HCT116 (cell line): ENCODE data around the gene MYL12B. TPM values are rescaled to one million over a fixed set of nuclear protein-coding genes. Genes with fewer than 3 reads are reported as not detected.

Experiments
- ATAC-seq: fragments of 200-7000 bp; cut with Tn5 transposase; 2 replicates; pipeline ENCODE4 v1.9.1; 2020; ENCODE audit warnings: mild to moderate bottlenecking, moderate library complexity
- BruUV-seq: library from RNA; stranded (reverse); fragments of 400-500 nt; replicated peaks from 2 replicates; lab custom pipeline; 2021; lab: Mats Ljungman, UMichigan
- CTCF ChIA-PET: fragments of 300-600 bp; sonication (Branson Sonifier 250); formaldehyde crosslinking; loops from one replicate; lab custom pipeline; 2021; ENCODE audit warnings: antibody characterized with exemption; lab: Charles Lee
- POLR2A ChIA-PET: fragments of 300-600, 350-600 bp; sonication (Branson Sonifier 250); formaldehyde crosslinking; loops from one replicate; lab custom pipeline; 2021; ENCODE audit warnings: antibody characterized with exemption; lab: Charles Lee
- RAD21 ChIA-PET, 2 experiments: fragments of 300-600 bp; sonication (Branson Sonifier 250); formaldehyde crosslinking; loops; one replicate each; lab custom pipeline; 2023; ENCODE audit warnings: low total read pairs in 2 of 2; ENCODE audit not compliant: uncharacterized antibody in 2 of 2, unreplicated experiment in 2 of 2, low non-redundant PET in 1 of 2; lab: Charles Lee
- DNase-seq: peaks from one replicate; pipeline ENCODE4 v3.0.0-alpha.2; 2010; ENCODE audit warnings: low read depth, low spot score
- H2AFZ ChIP-seq: fragments of 200-600 bp; shearing (Covaris generic), sonication (generic); 2 replicates; pipeline ENCODE4 v1.6.1; 2017; ENCODE audit warnings: low read depth, mixed run types, mixed read lengths, antibody characterized with exemption, low read length; ENCODE audit not compliant: poor library complexity, severe bottlenecking
- H3K27ac ChIP-seq: 2 replicates; pipeline ENCODE4 v1.5.1; 2012; ENCODE audit warnings: low read depth, low read length
- H3K27me3 ChIP-seq: fragments of 200-600 bp; sonication (generic); 2 replicates; pipeline ENCODE4 v1.6.1; 2016; ENCODE audit warnings: mixed run types, low read length, mixed read lengths; ENCODE audit not compliant: insufficient read depth
- H3K36me3 ChIP-seq, 2 experiments: fragments of 200-500 bp in 1 of 2; fragments of 200-600 bp in 1 of 2; sonication (Bioruptor generic) in 1 of 2; sonication (generic) in 1 of 2; 2 replicates each; pipeline versions ENCODE4 v1.5.1 to v1.6.1; 2014 to 2016; ENCODE audit warnings: low read length in 2 of 2, inconsistent platforms in 1 of 2, mixed read lengths in 1 of 2, mixed run types in 1 of 2; ENCODE audit not compliant: insufficient read depth in 2 of 2, control insufficient read depth in 1 of 2
- H3K4me1 ChIP-seq, 2 experiments: fragments of 200-600 bp in 1 of 2; sonication (generic) in 1 of 2; 2 replicates each; pipeline versions ENCODE4 v1.5.1 to v1.6.1; 2012 to 2017; ENCODE audit warnings: low read length in 2 of 2, inconsistent platforms in 1 of 2, mild to moderate bottlenecking in 1 of 2, mixed read lengths in 1 of 2, mixed run types in 1 of 2, moderate library complexity in 1 of 2; ENCODE audit not compliant: insufficient read depth in 2 of 2, control insufficient read depth in 1 of 2
- H3K4me2 ChIP-seq: fragments of 200-600 bp; sonication (generic); 2 replicates; pipeline ENCODE4 v1.6.1; 2017; ENCODE audit warnings: mixed run types, low read length, mixed read lengths
- H3K4me3 ChIP-seq, 2 experiments: fragments of 200-600 bp in 1 of 2; sonication (generic) in 1 of 2; replicated peaks in 1 of 2; 2 replicates each; pipeline ENCODE4 v1.5.1; 2011 to 2016; ENCODE audit warnings: low read length in 2 of 2, control low read depth in 1 of 2, low read depth in 1 of 2, mild to moderate bottlenecking in 1 of 2, mixed read lengths in 1 of 2, mixed run types in 1 of 2
- H3K79me2 ChIP-seq: fragments of 200-600 bp; sonication (generic); 2 replicates; pipeline ENCODE4 v1.6.1; 2017; ENCODE audit warnings: mild to moderate bottlenecking, mixed run types, low read length, moderate library complexity, mixed read lengths; ENCODE audit not compliant: insufficient read depth
- H3K9ac ChIP-seq: fragments of 200-600 bp; sonication (generic); 2 replicates; pipeline ENCODE4 v1.6.1; 2016; ENCODE audit warnings: low read length, mixed read lengths
- H3K9me2 ChIP-seq: fragments of 200-600 bp; sonication (generic), shearing (Covaris generic); 2 replicates; pipeline ENCODE4 v1.6.1; 2017; ENCODE audit warnings: mixed run types, mild to moderate bottlenecking, moderate library complexity; ENCODE audit not compliant: insufficient read depth
- H3K9me3 ChIP-seq, 2 experiments: fragments of 200-500 bp in 1 of 2; fragments of 200-600 bp in 1 of 2; sonication (Bioruptor generic) in 1 of 2; sonication (generic) in 1 of 2; 2 replicates each; pipeline ENCODE4 v1.6.1; 2014 to 2017; ENCODE audit warnings: low read length in 2 of 2, mixed read lengths in 2 of 2, inconsistent platforms in 1 of 2, low read depth in 1 of 2, mild to moderate bottlenecking in 1 of 2, mixed run types in 1 of 2, moderate library complexity in 1 of 2; ENCODE audit not compliant: control insufficient read depth in 1 of 2, insufficient read depth in 1 of 2
- H4K20me1 ChIP-seq: fragments of 200-600 bp; sonication (generic), shearing (Covaris generic); 2 replicates; pipeline ENCODE4 v1.6.1; 2017; ENCODE audit warnings: mixed run types, mild to moderate bottlenecking, moderate library complexity; ENCODE audit not compliant: insufficient read depth
- ATF3 ChIP-seq: IDR thresholded peaks from 2 replicates; pipeline ENCODE4 v1.6.1; 2012
- CBX3 ChIP-seq: IDR thresholded peaks from 2 replicates; pipeline ENCODE4 v1.6.1; 2012; ENCODE audit warnings: low read depth
- CEBPB ChIP-seq: IDR thresholded peaks from 2 replicates; pipeline ENCODE4 v1.6.1; 2012; ENCODE audit warnings: low read depth
- CTCF ChIP-seq, 3 experiments: fragments of 200-600 bp in 1 of 3; sonication (generic) in 1 of 3; IDR thresholded peaks in 2 of 3; conservative IDR thresholded peaks in 1 of 3; 2 replicates each; pipeline ENCODE4 v1.5.1; 2012 to 2017; ENCODE audit warnings: low read depth in 2 of 3, low read length in 2 of 3, antibody characterized with exemption in 1 of 3, borderline replicate concordance in 1 of 3, control low read depth in 1 of 3, mild to moderate bottlenecking in 1 of 3, mixed read lengths in 1 of 3, mixed run types in 1 of 3, moderate library complexity in 1 of 3; ENCODE audit not compliant: insufficient read depth in 1 of 3
- EGR1 ChIP-seq: IDR thresholded peaks from 2 replicates; pipeline ENCODE4 v1.6.1; 2012; ENCODE audit warnings: low read depth
- ELF1 ChIP-seq: IDR thresholded peaks from 2 replicates; pipeline ENCODE4 v1.6.1; 2012; ENCODE audit warnings: low read depth, borderline replicate concordance
- EZH2 ChIP-seq: fragments of 200-600 bp; sonication (generic); IDR thresholded peaks from 2 replicates; pipeline ENCODE4 v1.6.1; 2017; ENCODE audit warnings: antibody characterized with exemption, mixed run types
- EZH2phosphoT487 ChIP-seq: fragments of 200-600 bp; IDR thresholded peaks from 2 replicates; pipeline ENCODE4 v1.6.1; 2018; ENCODE audit warnings: antibody characterized with exemption, borderline replicate concordance
- FOSL1 ChIP-seq: IDR thresholded peaks from 2 replicates; pipeline ENCODE4 v1.6.1; 2012; ENCODE audit warnings: low read depth
- JUND ChIP-seq: IDR thresholded peaks from 2 replicates; pipeline ENCODE4 v1.6.1; 2012
- MAX ChIP-seq: IDR thresholded peaks from 2 replicates; pipeline ENCODE4 v1.6.1; 2012
- POLR2A ChIP-seq: IDR thresholded peaks from 2 replicates; pipeline ENCODE4 v1.7.0; 2011; ENCODE audit warnings: borderline replicate concordance; ENCODE audit not compliant: insufficient read depth, insufficient read length; ENCODE audit errors: extremely low read depth
- POLR2AphosphoS5 ChIP-seq: IDR thresholded peaks from 2 replicates; pipeline ENCODE4 v1.6.1; 2011; ENCODE audit warnings: mild to moderate bottlenecking, low read depth, low read length, moderate library complexity
- SIN3A ChIP-seq: IDR thresholded peaks from 2 replicates; pipeline ENCODE4 v1.6.1; 2012; ENCODE audit warnings: low read depth
- SP1 ChIP-seq: IDR thresholded peaks from 2 replicates; pipeline ENCODE4 v1.6.1; 2012; ENCODE audit warnings: low read depth
- SRF ChIP-seq: IDR thresholded peaks from 2 replicates; pipeline ENCODE4 v1.6.1; 2012; ENCODE audit warnings: low read depth
- TCF7L2 ChIP-seq: IDR thresholded peaks from 2 replicates; pipeline ENCODE4 v1.7.0; 2011; ENCODE audit warnings: borderline replicate concordance, inconsistent platforms; ENCODE audit not compliant: insufficient read depth, insufficient read length; ENCODE audit errors: extremely low read depth
- YY1 ChIP-seq: IDR thresholded peaks from 2 replicates; pipeline ENCODE4 v1.6.1; 2011; ENCODE audit warnings: low read length, low read depth, moderate library complexity, mild to moderate bottlenecking; ENCODE audit not compliant: insufficient replicate concordance; ENCODE audit errors: extremely low read depth
- ZBTB33 ChIP-seq: IDR thresholded peaks from 2 replicates; pipeline ENCODE4 v1.6.1; 2011; ENCODE audit warnings: mild to moderate bottlenecking, low read length, moderate library complexity; ENCODE audit not compliant: insufficient replicate concordance; ENCODE audit errors: extremely low read depth
- ZFX ChIP-seq: fragments of 450-650 bp; IDR thresholded peaks from 2 replicates; pipeline ENCODE4 v1.6.1; 2017
- intact Hi-C: fragments of 100-400 bp; cut with micrococcal nuclease; formaldehyde crosslinking; loops from 2 replicates; pipeline ENCODE4 v1.10.0; 2022
- total RNA-seq: library from RNA; stranded (reverse); gene quantifications from one replicate; pipeline ENCODE4 v1.2.1, GENCODE V29; 2021; ENCODE audit not compliant: unreplicated experiment

The MYL12B gene
- total RNA-seq, 1 experiment from 2014 or later = 403 TPM

GRCh38 chr18:3218819-3219218 lies 43.1 kb upstream of the MYL12B start:
- Histone ChIP-seq H3K36me3 (no peaks in the 10 kb centered on the region), H3K9ac (no peak overlapping the region), H3K4me1 (no peaks in the 10 kb centered on the region), H3K9me2 (no peaks in the 10 kb centered on the region), H3K4me3 (no peak overlapping the region), H3K4me2 (no peak overlapping the region), H2AFZ (no peak overlapping the region), H3K79me2 (no peaks in the 10 kb centered on the region), H4K20me1 (no peaks in the 10 kb centered on the region), H3K9me3 (no peaks in the 10 kb centered on the region), H3K27ac (no peak overlapping the region), H3K27me3 (no peaks in the 10 kb centered on the region)
- RAD21 ChIA-PET = no interaction called here
- POLR2A ChIA-PET = no interaction called here
- no TSS peak for BruUV-seq
- no peak for ATAC-seq
- CTCF ChIA-PET = no interaction called here
- no peak for TF ChIP-seq YY1
- TF ChIP-seq POLR2AphosphoS5 = no peak
- TF ChIP-seq ZFX = no peak
- no peak for TF ChIP-seq ELF1
- TF ChIP-seq SIN3A = no peak
- TF ChIP-seq MAX = no peak
- TF ChIP-seq POLR2A = no peak
- TF ChIP-seq FOSL1 = no peak
- no peak for TF ChIP-seq EZH2phosphoT487
- TF ChIP-seq TCF7L2 = no peak
- TF ChIP-seq SP1 = no peak
- TF ChIP-seq CTCF (IDR thresholded peaks at IDR 0.05 in 2 of 3, conservative IDR thresholded peaks at IDR 0.05 in 1 of 3; ENCODE audit: borderline replicate concordance in 1 of 3, insufficient read depth in 1 of 3, low read depth in 2 of 3, low read length in 2 of 3) = no peak
- no peak for TF ChIP-seq CEBPB
- no peak for TF ChIP-seq EZH2
- no peak for TF ChIP-seq CBX3
- TF ChIP-seq JUND = no peak
- TF ChIP-seq ZBTB33 = no peak
- TF ChIP-seq EGR1 = no peak
- no peak for TF ChIP-seq SRF
- no peak for TF ChIP-seq ATF3
- DNase-seq = no peak
- intact Hi-C loops = no loop called here
